ENCODE measurements around the gene PGRMC2.
"Not testable (repeated sequence)": the region's sequence is repeated elsewhere in the genome, so short reads cannot be mapped to it uniquely, and the experiment has no call there.

Gene PGRMC2

DNA sequence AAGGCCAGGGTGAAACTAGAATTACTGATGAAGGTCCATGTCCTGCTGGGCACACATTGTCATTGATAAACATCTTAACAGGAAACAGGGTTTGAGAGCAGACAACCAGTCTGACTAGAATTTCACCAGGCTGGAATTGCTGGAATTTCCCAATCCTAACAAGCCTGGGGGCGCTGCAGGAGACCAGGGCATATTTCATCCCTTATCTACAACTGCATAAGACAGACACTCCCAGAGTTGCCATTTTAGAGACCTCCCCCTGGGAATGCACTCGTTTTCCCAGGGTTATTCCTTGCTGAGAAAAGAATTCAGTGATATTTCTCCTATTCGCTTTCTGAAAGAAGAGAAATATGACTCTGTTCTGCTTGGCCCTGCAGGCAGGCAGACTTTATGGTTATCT is 22.1 kb downstream of the PGRMC2 start:
- DNase-seq, result not testable (repeated sequence)

DNA sequence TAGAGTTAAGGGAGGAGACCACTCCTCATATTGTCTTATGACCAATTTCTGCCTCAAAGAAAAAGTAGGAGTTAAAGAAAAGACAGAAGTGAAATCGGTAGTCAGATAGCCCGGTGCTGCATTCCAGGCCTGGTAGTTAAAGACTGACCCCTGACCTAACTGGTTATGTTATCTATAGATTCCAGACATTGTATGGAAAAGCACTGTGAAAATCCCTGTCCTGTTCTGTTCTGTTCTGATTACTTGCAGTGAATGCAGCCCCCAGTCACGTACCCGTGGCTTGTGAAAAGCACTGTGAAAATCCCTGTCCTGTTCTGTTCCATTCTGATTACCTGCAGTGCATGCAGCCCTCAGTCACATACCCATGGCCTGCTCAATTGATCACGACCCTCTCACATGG is 27.7 kb downstream of the PGRMC2 start:
- not testable (repeated sequence) for DNase-seq

DNA sequence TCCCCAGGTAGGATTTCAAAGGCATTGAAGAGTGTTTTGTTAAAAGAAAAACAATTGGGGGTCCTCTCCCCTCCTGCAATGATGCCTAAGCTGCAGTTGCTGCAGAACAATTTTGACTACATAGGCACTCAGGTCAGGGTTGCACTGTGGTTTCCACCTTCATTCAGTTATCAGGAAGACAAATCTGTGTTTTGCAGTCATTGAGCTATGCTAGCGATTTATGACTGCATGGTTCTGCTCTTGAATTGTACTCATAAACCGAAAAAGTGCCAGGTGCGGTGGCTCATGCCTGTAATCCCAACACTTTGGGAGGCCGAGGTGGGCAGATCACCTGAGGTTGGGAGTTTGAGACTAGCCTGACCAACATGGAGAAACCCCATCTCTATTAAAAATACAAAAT is 29.4 kb downstream of the PGRMC2 start:
- not testable (repeated sequence) for DNase-seq

DNA sequence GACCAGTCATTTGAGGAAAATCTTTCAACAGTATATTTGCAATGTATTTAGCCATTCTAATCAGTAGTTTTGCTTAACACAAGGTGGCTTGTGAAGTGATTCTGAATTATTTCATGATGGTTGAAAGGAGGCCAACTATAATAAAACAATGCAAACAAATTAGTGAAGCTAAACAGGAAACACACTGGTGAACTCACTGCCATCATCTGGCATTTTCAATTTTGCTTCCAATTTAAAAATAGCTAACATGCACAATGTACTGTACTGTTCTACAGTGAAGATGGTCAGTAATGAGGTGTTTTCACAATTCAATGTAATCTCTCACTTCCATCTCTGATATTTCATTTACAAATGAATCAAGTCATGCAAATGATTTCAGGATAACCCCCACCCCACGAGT is 31.1 kb downstream of the PGRMC2 start:
- DNase-seq, result no peak

DNA sequence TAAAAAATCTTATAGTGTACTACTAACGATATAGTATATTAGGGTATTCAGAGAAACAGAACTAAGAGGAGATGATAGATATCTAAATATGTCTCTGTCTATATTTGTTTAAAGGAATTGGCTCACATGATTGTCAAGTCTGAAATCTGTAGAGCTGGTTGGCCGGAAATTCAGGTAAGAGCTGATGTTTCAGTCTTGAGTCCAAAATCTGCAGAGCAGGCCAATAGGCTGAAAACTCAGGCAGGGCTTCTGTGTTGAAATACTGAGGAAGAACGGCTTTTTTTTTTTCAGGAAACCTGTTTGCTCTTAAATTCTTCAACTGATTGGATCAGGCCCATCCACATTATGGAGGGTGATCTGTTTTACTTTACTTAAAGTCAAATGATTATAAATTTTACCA is 31.7 kb downstream of the PGRMC2 start:
- no peak for DNase-seq

DNA sequence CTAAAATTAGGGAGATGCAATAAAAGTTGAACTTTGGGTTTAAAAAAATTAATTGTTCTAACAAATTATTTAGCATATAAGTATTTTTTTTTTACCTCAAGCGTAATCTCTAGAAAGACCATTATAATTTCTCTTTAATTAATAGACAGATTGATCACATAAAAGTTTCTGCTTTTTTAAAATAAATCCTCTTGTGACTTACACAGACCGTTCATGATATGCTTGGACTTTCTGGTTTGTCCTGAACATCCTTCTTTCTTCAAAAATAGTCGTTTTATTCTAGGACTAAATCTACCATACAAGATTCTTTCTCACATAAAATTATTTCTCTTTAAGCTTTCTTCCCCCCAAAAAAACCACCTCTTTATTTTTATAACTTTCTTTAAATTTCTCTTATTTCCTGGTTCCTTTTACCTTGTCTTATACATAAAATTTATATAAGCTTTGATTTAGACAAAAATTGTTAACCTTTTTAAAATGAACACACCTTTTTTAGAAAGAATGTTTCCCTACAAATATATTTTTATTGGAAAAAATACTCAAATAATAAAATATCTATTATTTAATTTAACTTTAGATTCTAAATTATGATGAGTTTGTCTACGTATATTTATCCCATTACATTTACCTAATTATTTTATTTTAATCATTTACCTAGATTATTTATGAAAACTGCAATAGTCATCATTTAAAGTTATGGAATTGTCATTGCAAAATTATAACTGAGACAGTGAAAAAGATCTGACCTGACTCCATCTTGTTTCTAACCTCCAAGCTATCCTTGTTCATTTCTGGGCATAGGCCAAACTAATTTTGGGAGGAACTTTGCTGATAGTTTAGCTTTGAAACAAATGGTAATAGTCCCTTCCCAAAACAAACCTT is 37.6 kb downstream of the PGRMC2 start:
- DNase-seq, result no peak

DNA sequence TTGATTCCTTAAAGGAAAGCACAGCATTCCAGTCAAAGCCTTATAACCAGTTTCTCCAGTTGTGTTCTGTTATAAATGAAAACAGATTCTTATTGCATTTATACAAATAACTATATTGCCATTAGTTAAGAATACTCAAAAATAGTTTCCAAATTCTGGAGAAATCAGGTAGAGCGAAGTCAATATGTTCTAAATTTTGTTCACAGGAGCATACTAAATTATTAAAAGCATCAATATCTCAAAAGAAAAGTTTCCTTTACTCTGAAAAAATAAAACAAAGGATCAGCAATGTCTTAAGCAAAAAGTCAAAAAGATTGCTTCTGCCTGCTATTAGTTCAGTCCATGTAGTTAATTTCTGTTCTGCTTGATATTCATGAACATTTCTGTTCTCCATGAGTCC is 39.7 kb downstream of the PGRMC2 start:
- DNase-seq, result no peak

DNA sequence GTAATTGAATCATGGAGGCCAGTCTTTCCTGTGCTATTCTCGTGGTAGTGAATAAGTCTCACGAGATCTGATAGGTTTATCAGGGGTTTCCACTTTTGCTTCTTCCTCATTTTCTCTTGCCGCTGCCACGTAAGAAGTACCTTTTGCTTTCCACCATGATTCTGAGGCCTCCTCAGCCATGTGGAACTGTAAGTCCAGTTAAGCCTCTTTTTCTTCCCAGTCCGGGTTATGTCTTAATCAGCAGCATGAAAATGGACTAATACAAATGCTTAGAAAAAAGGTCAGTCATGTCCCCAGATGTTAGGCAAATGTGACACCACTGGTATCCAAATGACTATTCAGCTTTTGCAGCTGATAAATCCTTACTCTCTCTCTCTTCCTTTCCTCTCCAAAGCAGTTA is 42.2 kb downstream of the PGRMC2 start:
- DNase-seq, result not testable (repeated sequence)

DNA sequence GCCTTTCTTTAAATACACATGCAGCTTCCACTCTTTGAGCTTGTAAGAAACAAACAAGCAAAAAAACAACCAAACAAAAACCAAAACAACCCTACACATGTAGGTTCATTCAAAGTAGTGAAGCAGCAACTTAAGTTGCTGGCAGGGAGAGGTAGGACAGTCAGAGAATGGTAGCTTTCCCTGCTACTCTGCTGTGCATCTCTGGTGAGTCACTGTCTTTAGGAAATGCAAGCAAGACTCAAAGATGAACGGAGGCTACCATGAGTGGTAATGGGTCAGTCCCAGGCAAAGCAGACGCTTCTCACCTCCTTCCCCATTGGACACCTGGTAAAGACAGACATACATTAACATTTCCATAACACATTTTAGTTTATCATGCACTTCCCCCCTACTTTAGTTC is 43.2 kb downstream of the PGRMC2 start:
- no peak for DNase-seq

DNA sequence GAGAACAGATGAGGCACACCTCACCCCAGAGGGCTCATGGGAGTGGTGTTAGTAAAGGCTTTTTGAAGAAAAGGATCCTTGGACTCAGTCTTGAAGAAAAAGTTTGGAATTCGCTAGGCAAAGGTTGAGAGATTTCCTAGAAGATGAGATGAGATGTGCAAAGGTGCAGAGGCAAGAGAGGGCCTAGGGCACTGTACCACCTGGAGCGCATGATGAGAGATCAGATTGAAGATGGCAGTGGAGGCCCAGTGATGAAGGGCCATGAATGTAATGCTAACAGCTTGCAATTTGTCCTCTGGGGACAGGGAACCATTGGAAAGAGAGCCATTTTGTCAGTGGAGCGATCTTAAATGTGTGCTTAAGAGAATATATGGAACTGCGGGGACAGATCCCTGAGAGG is 45.0 kb downstream of the PGRMC2 start:
- no peak for DNase-seq

DNA sequence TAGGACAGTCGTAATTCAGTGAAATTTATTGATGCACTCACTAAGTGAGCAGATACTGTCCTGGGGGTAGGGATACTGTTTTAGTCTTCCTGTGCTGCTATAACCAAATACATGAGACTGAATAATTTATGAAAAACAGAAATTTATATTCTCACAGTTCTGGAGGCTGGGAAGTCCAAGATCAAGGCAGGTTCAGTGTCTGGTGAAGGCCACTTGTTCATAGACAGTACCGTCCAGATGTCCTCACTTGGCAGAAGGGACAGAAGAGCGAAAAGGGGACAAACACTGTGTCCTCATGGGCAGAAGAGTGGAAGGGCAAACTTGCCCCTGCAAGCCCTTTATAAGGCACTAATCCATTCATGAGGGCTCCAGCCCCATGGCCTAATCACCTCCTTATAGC is 45.6 kb downstream of the PGRMC2 start:
- no peak for DNase-seq

DNA sequence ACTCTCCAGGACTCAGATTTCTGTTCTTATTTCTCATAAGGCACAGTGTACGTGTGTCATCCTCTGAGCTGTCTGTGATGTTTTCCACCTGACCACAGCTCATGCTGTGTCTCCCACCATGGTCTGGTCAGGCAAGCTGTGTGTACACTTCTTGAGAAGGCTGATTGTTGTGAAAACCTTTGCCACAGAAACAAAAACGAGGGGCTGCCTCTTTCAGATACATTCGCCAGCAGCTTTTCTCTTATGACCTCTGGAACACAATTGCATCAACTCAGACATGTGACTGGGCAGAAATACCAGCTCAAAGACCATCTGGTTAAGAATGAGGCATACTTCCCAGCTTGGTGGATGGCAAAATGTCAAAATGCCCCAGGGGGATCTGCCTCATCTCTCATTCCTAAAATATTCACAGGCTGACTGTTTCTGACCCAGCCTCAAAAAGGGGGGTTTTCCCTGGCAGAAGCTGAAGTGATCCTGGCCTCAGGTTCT is 46.1 kb downstream of the PGRMC2 start:
- peak; percentile 2 to 35 for DNase-seq

DNA sequence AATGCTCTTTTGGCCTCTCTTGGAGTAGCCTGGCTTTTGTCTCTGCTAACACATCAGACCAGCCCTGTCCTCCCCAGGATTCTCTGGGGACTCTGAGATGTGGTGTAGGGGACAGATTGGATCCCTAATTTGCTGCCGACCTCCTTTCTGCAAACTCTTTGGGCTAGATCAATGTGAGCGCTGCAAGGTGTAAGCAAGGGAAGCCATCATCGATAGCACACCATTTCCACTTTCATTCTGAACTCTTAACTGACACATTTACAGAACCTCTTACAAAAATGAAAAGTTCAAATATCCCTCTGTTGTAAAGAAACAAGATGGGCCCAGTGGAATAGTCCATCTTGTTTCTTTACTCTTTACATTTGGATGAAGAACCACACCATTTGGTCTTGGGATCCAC is 46.6 kb downstream of the PGRMC2 start:
- DNase-seq, result no peak

DNA sequence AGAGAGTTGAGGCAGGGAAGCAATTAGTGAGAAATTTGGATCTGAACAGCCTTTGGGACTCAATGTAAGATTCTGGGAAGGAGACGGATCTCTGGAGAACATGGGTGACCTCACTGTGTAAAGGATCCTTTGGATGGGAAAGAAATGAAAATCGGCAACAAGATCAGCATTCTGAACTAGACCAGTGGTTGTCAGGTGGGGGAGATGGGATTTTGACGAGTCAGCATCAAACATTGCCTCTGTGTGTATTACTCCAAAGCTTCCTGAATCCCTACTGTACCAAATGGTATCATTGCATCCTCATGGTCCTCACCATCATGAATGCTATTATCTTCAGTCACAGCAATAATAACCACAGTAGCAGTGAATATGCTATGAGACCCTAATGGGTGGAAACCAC is 52.8 kb downstream of the PGRMC2 start:
- no peak for DNase-seq

DNA sequence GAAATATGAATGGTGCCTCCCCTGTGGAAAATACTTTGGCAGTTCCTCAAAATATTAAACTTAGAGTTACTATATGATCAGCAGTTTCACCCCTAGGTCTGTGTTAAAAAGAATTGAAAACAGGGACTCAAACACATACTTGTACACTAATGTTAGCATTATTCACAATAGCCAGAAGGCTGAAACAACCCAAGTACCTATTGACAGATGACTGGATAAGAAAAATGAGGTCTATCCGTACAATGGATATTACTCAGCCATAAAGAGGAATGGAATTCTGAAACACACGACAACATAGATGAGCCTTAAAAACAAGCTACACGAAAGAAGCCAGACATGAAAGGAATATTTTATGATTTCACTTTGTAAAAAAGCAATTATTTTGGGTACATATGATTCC is 54.9 kb downstream of the PGRMC2 start:
- no peak for DNase-seq

DNA sequence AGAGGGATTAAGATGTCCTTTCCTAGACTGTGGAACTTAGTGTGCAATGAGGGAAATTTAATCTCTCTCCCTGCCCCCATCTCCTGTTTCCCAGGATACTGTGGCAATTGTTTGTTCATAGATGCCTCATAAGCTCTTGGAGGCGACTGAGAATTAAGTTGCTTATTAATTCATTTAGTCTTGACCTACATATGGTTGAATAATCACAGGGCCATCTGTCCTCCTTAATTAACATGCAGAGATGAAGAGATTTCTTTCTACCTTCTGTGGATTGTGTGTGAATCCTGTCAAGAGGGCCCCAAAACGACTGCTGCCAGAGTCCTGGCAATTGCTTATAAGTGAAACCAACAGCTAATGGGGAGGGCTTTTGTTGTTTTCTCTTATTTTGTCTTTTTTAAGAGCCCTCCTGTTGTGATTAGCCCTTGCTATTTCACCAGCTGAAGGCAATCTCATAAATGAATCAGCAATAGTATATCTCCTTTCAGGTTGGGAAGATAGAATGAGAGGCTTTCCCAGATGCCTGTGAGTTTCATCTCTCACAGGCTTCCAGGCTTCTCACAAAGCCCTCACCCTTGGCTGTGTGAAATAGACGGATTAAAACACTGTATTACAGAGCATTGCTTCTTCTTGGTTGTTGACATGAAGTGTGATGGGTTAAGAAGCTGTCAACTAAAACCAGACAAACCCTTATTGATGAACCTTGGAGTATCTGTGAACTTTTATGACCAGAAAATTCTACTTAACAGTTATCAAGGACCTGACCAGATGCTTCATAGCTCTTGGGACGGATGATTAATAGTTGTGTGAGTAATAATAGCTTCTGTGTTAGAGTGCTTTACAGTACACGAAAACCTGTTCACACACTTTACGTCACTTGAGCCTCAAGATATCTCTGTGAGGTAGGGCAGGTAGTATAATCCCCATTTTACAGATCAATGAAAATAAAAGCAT is 58.5 kb downstream of the PGRMC2 start:
- no peak for DNase-seq

DNA sequence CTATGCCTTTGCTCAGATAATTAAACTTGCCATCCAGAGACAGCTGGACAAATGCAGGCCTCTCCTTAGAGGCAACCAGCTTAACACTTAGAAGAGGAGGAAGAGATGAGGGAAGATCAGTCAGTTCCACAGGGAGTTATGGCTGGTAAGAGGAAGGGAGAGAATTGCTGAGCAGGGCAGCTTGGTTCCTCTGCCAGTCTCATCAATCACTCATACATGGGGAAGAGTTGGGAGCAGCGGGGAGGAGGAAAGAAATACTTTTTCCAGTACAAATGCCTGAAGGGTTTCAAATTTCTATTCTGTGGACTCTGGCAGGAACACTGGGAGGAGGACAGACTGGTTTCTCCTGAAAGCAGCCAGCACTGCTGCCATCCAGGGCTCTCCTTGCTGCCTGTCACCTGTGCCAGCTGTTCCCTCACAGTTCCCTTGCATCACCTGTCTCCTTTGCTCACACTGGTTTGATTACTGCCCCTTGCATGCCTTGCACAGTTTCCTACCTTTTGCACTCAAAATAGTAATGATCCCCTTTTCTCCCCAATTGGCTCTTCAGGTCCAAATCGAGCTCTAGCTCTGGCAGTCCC is 59.5 kb downstream of the PGRMC2 start:
- DNase-seq, result no peak

DNA sequence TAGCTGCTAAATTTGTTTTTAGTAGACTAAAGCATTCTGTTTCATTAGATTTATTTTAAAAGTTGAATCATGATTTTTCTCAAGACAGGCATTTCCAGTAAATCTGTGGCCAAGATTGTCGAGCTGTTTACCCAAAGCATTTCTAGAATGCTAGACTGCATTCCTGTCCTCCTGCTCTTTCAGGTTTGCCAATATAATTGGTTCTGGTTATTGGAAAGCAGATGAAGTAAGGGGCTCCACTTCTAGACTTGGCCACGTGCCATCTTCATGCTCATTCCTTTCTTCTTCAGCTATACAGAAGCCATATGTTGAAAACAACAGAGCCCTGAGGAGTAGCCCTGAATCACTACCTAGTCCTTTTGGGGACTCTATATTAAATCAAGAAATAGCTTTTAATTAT is 62.5 kb downstream of the PGRMC2 start:
- DNase-seq, result no peak

DNA sequence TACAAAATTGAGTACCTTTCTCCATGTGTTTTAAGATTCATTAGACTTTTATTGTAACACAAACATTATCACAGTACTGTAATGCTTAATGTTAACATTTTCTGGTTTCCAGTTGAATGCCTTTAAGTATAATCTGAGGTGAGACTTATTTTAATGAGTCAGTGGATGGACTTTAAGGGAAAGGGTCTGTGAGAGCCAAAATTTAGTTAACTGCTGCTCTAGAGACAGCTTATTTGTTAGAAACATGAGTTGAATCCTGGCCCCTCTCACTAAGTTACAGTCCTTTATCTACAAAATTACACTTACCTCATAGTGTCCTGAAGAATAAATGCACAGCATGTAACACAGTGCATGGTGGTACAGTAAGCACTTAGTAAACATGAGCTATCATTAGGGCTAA is 66.0 kb downstream of the PGRMC2 start:
- no peak for DNase-seq

DNA sequence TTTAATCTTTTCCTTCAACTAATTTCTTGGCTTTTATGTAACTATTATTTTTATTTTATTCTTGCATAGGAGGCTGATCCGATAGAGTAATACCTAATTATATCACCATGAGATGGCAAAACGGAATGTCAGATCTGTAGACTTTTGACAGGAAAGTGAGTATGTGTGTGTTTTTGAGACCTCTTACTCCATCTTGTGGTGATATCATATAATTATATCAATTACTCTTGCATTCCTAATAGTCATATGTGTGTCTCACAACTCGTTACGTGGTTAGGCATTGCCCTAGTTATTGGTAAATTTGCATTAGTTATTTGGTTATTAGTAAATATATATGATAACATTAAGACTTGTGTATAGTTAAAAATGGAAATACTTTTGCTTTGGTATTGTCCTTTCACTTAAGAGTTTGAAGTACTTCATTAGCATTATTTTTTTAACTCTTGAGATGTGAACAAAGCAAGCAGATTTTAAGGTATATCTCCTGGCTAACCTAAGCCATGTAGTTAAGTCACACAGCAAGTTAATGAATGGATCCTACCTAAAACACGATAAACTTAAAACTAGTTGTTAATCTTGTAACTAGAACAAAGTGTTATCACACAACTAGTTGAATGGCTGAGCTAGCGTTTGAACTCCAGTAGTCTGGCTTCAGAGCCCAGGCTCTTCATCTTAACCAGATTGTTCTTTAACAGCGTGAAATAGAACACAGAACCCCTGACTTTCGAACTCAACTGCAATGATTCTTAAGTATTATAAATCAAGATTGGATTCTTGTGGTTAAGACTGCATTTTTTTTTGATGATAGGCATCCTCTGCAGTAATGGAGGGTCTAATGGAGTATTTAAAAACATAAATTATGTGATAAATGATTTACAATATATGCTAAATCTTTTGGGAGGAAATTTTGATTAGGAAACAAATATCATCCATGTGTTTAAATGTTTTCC is 67.1 kb downstream of the PGRMC2 start:
- DNase-seq, result peak in 1 of 2 experiments; percentile 60

Data from SW 1271 (cell line).